Measurements from ENCODE around the gene DNAH1. TPM values are rescaled to one million over a fixed set of nuclear protein-coding genes. Genes with fewer than 3 reads are reported as not detected.

Gene DNAH1
- polyA plus RNA-seq, 1 donor (not counting 4 experiments of a cell fraction or from before 2014, with no cell fraction given) = 0.33 TPM

- Histone ChIP-seq H3K4me2 (ENCODE audit: control insufficient read depth, extremely low read depth, insufficient read depth, low read depth, low read length) (no peak overlapping the region), H3K79me2 (ENCODE audit: control insufficient read depth, insufficient read depth, low read length) (no peaks in the 10 kb centered on the region), H3K36me3 (ENCODE audit: control insufficient read depth in 2 of 2, extremely low read depth in 1 of 2, insufficient read depth in 2 of 2, low read length in 2 of 2) (no peaks in the 10 kb centered on the region), H3K9me3 (ENCODE audit: control insufficient read depth, low read depth, low read length) (no peaks in the 10 kb centered on the region), H3K27ac (ENCODE audit: control insufficient read depth, insufficient read depth, low read length) (no peak overlapping the region), H4K20me1 (ENCODE audit: control insufficient read depth, extremely low read depth, insufficient read depth, low read length) (no peaks in the 10 kb centered on the region), H3K4me3 (ENCODE audit: control insufficient read depth in 2 of 3, extremely low read depth in 1 of 3, insufficient read depth in 2 of 3, low read depth in 1 of 3, low read length in 3 of 3) (no peak overlapping the region), H3K4me1 (ENCODE audit: control insufficient read depth, extremely low read depth, insufficient read depth, low read length) (no peaks in the 10 kb centered on the region), H3K9ac (ENCODE audit: control insufficient read depth, extremely low read depth, insufficient read depth, low read length) (no peak overlapping the region), H2AFZ (ENCODE audit: control insufficient read depth, low read length) (no peak overlapping the region), H3K27me3 (ENCODE audit: control insufficient read depth, extremely low read depth, insufficient read depth, low read length) (no peaks in the 10 kb centered on the region), H3K9me1 (ENCODE audit: control insufficient read depth, extremely low read depth, insufficient read depth, low read length) (no peaks in the 10 kb centered on the region)
- DNase-seq (ENCODE audit: low read depth, low spot score) (no peak), FAIRE-seq (no peak)
- no peak for TF ChIP-seq EZH2 (IDR thresholded peaks at IDR 0.05; ENCODE audit: low read length)
- TF ChIP-seq, protein P1, sequence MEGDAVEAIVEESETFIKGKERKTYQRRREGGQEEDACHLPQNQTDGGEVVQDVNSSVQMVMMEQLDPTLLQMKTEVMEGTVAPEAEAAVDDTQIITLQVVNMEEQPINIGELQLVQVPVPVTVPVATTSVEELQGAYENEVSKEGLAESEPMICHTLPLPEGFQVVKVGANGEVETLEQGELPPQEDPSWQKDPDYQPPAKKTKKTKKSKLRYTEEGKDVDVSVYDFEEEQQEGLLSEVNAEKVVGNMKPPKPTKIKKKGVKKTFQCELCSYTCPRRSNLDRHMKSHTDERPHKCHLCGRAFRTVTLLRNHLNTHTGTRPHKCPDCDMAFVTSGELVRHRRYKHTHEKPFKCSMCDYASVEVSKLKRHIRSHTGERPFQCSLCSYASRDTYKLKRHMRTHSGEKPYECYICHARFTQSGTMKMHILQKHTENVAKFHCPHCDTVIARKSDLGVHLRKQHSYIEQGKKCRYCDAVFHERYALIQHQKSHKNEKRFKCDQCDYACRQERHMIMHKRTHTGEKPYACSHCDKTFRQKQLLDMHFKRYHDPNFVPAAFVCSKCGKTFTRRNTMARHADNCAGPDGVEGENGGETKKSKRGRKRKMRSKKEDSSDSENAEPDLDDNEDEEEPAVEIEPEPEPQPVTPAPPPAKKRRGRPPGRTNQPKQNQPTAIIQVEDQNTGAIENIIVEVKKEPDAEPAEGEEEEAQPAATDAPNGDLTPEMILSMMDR (optimal IDR thresholded peaks at IDR 0.05 in 1 of 3, IDR thresholded peaks at IDR 0.05 in 1 of 3, conservative IDR thresholded peaks at IDR 0.05 in 1 of 3; ENCODE audit: extremely low read depth in 1 of 3, insufficient read depth in 2 of 3, low read length in 3 of 3) = no peak
- dilution Hi-C loops (cut with MboI; ENCODE audit: extremely low pct_ligation_motif_present, low sequenced_read_pairs) = no loop called here
These were observed 10.9 kb downstream of the DNAH1 start for GRCh38 chr3:52326976-52327375.

- no peak for FAIRE-seq
These were observed 11.6 kb downstream of the DNAH1 start for GRCh38 chr3:52327486-52328290.

More at GRCh38 chr3:52327486-52328290, 11.6 kb downstream of the DNAH1 start:
- Histone ChIP-seq H3K9me3 (ENCODE audit: control insufficient read depth, low read depth, low read length) (no peaks in the 10 kb centered on the region), H3K36me3 (ENCODE audit: control insufficient read depth in 2 of 2, extremely low read depth in 1 of 2, insufficient read depth in 2 of 2, low read length in 2 of 2) (no peaks in the 10 kb centered on the region), H3K27ac (ENCODE audit: control insufficient read depth, insufficient read depth, low read length) (no peak overlapping the region), H3K9me1 (ENCODE audit: control insufficient read depth, extremely low read depth, insufficient read depth, low read length) (no peaks in the 10 kb centered on the region), H3K4me2 (ENCODE audit: control insufficient read depth, extremely low read depth, insufficient read depth, low read depth, low read length) (no peak overlapping the region), H3K27me3 (ENCODE audit: control insufficient read depth, extremely low read depth, insufficient read depth, low read length) (no peaks in the 10 kb centered on the region), H4K20me1 (ENCODE audit: control insufficient read depth, extremely low read depth, insufficient read depth, low read length) (no peaks in the 10 kb centered on the region), H3K4me3 (ENCODE audit: control insufficient read depth in 2 of 3, extremely low read depth in 1 of 3, insufficient read depth in 2 of 3, low read depth in 1 of 3, low read length in 3 of 3) (no peak overlapping the region), H3K9ac (ENCODE audit: control insufficient read depth, extremely low read depth, insufficient read depth, low read length) (no peak overlapping the region), H3K4me1 (ENCODE audit: control insufficient read depth, extremely low read depth, insufficient read depth, low read length) (no peaks in the 10 kb centered on the region), H2AFZ (ENCODE audit: control insufficient read depth, low read length) (no peak overlapping the region), H3K79me2 (ENCODE audit: control insufficient read depth, insufficient read depth, low read length) (no peaks in the 10 kb centered on the region)
- TF ChIP-seq EZH2 (IDR thresholded peaks at IDR 0.05; ENCODE audit: low read length) = no peak
- TF ChIP-seq, protein P1 (optimal IDR thresholded peaks at IDR 0.05 in 1 of 3, IDR thresholded peaks at IDR 0.05 in 1 of 3, conservative IDR thresholded peaks at IDR 0.05 in 1 of 3; ENCODE audit: extremely low read depth in 1 of 3, insufficient read depth in 2 of 3, low read length in 3 of 3) = no peak
- dilution Hi-C loops (cut with MboI; ENCODE audit: extremely low pct_ligation_motif_present, low sequenced_read_pairs) = no loop called here
- no peak for DNase-seq (ENCODE audit: low read depth, low spot score)

Measured in keratinocyte (primary cell).